ENCODE results near the gene PDGFD.
A peak's percentile ranks its signal among the peaks of the same experiment; 100 is the strongest.

PDGFD gene

GRCh38 chr11:104092744-104093143 is 71.2 kb downstream of the PDGFD start:
- no peak for DNase-seq

- peak; percentile 38 for DNase-seq
These were observed 72.5 kb downstream of the PDGFD start for GRCh38 chr11:104091281-104092096.

- peak; percentile 55 for DNase-seq
These were observed 73.2 kb downstream of the PDGFD start for GRCh38 chr11:104090767-104091166.

GRCh38 chr11:104089481-104089880 is 74.5 kb downstream of the PDGFD start:
- DNase-seq: no peak

GRCh38 chr11:104086621-104087020 is 77.3 kb downstream of the PDGFD start:
- no peak for DNase-seq

DNA sequence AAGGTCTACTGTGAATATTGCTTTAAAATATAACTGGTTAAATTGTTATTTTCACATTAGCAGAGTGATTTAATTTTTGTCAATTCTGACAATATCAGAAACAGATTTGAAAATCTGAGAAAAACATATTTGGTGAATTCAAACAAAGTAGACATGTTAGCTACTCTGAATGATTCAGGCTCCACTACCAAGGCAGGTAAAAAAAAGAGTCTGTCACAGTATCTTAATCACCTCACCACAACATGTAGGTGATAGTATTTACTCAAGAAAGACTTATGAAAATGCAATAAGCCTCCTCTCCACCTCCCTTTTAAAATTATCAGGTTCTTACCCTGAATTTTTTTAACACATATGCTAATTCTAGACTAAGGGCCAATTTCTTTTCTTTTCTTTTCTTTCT is 85.0 kb downstream of the PDGFD start:
- DNase-seq: no peak

DNA sequence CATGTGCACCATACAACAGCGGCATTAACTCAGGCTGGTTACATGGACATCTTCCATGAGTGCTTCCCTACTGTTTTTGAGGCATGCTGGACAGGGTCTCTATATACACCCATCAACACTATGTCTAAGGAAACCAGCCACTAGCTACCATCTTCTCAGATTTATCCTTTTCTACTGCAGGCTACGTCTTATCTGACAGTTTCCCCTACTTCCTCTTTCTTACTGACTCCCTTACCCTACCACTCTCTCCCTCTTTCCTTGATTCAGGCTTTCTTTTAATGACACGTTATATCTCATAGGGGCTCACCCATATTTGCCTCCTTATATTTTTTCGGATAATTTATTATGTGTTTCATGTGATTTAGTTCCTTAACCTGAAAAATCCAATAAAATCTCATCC is 85.7 kb downstream of the PDGFD start:
- DNase-seq: no peak

DNA sequence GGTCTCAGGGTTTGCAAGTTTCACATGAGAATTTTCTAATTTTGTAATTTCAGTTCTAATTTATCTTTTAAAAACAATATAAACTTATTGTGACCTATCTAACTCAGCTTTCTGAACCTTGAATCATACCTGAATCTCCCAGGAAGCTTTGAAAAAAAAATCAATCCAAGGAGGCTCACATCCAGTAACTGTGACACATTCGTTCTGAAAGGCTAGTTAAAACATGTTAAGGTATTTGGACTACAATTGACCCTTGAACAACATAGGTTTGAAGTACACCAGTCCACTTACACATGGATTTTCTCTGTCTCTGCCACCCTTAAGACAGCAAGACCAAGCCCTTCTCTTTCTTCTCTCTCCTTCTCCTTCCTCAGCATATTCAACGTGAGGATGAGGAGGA is 87.5 kb downstream of the PDGFD start:
- DNase-seq: no peak

DNA sequence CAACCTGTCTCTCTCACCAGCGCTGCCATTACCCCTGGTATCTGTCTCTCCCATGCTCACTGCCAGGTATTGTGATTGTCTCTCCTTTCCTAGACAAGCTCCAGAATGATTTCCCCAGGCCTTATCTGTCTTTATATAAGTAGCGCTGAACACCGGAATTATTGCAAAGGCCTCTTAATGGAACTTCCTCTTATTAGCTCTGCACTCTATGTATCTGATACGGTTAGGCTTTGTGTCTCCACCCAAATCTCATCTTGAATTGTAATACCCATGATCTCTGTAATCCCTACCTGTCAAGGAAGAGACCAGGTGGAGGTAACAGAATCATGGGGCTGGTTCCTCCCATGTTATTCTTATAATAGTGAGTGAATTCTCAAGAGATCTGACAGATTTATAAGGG is 88.2 kb downstream of the PDGFD start:
- no peak for DNase-seq

DNA sequence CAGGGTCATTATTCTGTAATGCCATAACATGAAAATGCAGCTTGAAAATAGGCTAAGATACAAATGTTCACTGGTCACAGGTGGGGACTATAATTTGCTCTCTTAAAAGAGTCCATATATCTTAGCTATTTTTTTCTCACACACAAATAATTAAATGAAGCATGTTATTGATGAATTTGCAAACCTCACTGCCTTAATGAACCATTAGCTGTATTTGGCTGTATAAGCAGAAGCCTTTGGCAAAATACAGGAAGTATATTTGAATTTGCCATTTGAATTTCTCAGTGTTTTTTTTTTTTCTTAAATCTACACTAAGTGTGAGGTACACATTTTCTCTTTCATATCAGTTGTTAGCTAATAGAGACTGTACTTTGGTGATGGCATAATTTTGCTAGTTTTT is 88.9 kb downstream of the PDGFD start:
- no peak for DNase-seq

- peak; percentile 26 for DNase-seq
These were observed 89.8 kb downstream of the PDGFD start for GRCh38 chr11:104073950-104074705.

DNA sequence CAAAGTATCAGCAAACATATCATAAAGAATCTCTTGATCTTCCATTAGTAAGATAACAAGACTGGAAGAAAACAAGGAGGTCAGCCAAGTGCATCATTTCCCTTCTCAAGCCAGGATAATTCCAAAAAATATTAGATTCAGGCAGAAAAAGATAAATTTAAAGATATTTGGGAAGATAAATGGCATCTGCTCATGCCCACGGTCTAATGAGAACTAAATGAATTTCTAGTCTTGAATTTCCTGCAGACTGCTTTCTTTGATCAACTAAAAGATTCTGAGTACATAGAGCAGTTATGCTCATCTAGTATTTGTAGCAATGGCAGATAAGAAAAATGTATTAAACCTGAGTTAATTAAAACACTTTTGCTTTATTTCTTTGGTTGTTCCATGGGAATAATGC is 96.4 kb downstream of the PDGFD start:
- no peak for DNase-seq

- DNase-seq: no peak
These were observed 99.8 kb downstream of the PDGFD start for GRCh38 chr11:104064034-104064630.

GRCh38 chr11:104061853-104062521 is 102.0 kb downstream of the PDGFD start:
- peak; percentile 11 for DNase-seq

GRCh38 chr11:104060820-104061219 is 103.1 kb downstream of the PDGFD start:
- no peak for DNase-seq

- peak; percentile 2 for DNase-seq
These were observed 103.7 kb downstream of the PDGFD start for GRCh38 chr11:104060004-104060794.

DNA sequence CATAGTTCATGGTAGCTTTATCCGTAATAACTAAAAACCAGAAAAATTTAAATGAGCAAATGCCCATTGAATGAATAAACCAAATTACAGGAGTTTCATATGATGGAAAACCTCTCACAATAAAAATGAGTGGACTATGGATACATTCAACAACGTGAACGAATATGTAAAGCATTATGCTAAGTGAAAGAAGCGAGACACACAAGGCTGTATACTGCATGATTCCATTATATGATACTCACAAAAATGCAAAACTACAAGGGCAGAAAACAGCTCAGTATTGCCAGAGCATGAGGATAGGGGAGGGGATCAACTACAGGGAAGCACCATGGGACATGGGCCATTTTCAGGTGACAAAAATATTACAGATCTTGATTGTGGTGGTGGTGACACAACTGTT is 105.3 kb downstream of the PDGFD start:
- DNase-seq: no peak

GRCh38 chr11:104057908-104058307 is 106.0 kb downstream of the PDGFD start:
- no peak for DNase-seq

DNA sequence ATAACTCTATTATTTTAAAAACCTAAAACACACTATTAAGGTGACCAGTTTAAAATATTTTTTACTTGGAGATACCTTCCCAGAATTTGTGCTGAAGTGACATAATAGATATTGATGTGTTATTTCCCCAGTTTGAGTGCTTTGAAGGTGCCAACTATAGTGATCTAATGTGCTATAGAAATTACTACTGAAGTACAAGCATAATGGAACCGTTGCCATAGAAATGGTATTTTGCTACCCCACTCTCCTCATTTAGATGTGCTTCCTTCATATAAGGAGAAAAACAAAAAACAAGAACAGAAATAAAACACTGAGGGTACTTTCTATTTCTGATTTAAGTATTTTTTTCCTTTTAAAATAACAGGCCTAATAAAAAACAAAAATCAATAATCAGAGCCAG is 108.4 kb downstream of the PDGFD start:
- no peak for DNase-seq

DNA sequence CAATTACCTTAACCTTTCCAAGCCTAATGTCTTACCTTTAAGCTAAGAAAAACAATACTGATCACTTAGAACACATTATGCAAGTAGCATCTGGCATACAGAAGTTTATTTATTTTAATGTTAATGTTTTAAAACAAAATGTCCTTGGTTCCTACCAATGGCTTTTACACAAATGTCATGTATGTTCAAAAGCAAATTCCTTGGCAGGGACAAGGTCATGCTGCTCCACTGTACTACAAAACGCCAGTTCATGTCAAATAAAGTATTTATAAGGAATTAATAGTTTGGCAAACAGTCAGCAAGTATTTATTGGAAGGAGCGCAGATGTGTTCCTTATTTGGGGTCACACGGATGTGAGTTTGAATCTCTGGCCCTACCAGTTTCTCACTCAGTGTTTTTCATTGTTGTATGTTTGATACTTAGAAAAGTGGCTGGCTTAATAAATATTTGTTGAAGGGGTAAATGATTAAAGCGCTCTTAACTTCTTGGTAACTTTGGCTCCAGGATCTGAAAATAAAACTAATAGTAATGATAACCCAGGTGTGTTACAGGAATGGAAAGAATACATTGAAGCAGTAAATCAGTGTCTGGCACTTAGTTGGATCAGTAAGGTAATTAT is 108.9 kb downstream of the PDGFD start:
- no peak for DNase-seq

DNA sequence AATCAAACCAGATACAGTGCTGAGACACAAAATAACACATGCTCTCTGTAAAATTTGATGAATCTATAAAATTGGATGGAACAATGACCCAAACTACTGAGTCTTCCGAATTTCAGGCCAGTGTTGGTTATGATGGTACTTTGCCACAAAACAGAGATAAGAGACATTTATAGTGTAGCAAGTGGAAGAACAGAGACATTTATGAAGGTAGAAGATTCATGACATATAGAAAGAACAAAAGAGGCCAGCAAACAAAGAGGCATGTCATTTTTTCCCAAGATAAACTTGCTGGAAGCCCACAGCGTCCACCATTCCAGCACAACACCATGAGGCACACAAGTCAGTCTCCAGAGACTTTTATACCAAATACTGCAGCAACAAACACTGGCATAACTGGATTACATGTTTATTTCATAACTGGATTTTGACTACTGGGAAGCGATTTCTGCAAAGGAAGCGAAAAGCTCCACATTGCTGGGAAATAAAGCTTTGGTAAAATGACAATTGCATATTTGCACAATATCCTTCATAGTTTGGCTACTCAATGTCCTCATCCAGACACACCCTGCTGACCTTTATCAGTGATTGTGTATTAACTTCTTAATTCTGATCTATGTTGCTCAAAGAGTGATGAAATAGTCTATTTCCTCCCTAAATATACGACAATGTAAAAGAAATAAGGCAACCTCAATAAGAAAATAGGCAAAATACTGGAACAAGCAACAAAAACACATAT is 110.0 kb downstream of the PDGFD start:
- no peak for DNase-seq
